Stimulated activated memory B cell treated with anti-CD40 and anti-IgM and Interleukin-4, amounts not matched to agents 10 μg/mL and 1 μg/mL and 100 μg/mL, for 72 hours (primary cell): Measurements from ENCODE around the gene SCCPDH.

ENCODE experiments used
- ATAC-seq: fragments of 150-1000 bp; cut with Tn5 transposase; 2 replicates; pipeline ENCODE4 v1.10.0; 2021
- H3K27ac Mint-ChIP-seq: one replicate; pipeline ENCODE4 v1.8.0; 2022; ENCODE audit warnings: mild to moderate bottlenecking, mixed read lengths
- H3K27me3 Mint-ChIP-seq: one replicate; pipeline ENCODE4 v1.8.0; 2022; ENCODE audit warnings: mixed read lengths
- H3K36me3 Mint-ChIP-seq: one replicate; pipeline ENCODE4 v1.8.0; 2022; ENCODE audit warnings: mixed read lengths
- H3K4me1 Mint-ChIP-seq: one replicate; pipeline ENCODE4 v1.8.0; 2022; ENCODE audit warnings: mixed read lengths
- H3K4me3 Mint-ChIP-seq: one replicate; pipeline ENCODE4 v1.8.0; 2022; ENCODE audit warnings: mild to moderate bottlenecking, moderate library complexity, mixed read lengths
- H3K9me3 Mint-ChIP-seq: one replicate; pipeline ENCODE4 v1.8.0; 2022; ENCODE audit warnings: mixed read lengths

The SCCPDH gene

GRCh38 chr1:246755419-246755818 is 31.2 kb downstream of the SCCPDH start:
- peaks cover 3% of the 10 kb centered on the region for H3K36me3 Mint-ChIP-seq
- ATAC-seq = no peak

DNA sequence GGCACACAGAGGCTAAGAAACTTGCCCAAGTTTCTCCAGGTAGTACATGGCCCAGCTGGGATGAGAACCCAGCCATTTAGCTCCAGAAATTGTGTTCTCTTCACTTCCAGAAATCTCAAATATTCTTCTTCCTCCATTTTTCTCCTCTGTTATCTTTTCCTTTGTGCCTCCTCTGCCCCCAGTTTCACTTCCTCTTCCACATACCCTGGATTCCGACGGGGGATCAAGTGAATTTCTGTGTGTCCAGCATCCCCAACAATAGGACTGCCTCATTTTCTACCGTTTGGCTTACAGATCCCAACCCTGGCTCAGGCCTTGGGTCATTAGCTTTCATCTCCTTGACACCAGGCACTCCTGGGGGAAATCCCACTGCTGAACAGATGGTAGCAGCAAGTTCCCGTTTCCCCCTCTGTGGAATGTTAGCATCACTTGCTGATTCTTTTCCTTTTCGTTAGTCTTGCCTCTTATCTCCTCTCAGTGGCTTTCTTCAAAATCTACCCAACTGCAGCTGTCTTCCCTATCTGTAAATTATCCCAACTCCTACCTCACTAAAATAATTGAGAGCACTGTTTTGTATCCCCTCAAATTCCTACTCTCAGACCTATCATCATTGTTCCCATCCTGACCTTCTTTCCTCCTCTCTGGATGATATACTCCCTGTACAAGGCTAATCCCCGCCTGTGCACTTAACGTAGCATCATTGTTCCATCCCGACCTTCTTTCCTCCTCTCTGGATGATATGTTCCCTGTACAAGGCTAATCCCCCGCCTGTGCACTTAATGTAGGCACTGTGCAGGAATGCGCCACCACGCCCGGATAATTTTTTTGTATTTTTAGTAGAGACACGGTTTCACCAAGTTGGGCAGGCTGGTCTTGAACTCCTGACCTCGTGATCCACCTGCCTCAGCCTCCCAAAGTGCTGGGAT is 36.5 kb downstream of the SCCPDH start:
- no peaks in the 10 kb centered on the region for H3K9me3 Mint-ChIP-seq
- H3K4me3 Mint-ChIP-seq = no peak overlapping the region
- peaks cover 6% of the 10 kb centered on the region for H3K4me1 Mint-ChIP-seq
- no peak overlapping the region for H3K27ac Mint-ChIP-seq
- no peaks in the 10 kb centered on the region for H3K27me3 Mint-ChIP-seq
- ATAC-seq = no peak
- peaks cover 22% of the 10 kb centered on the region for H3K36me3 Mint-ChIP-seq

More at GRCh38 chr1:246755419-246755818, 31.2 kb downstream of the SCCPDH start:
- Mint-ChIP-seq H3K27me3 (no peaks in the 10 kb centered on the region), H3K4me3 (no peak overlapping the region), H3K4me1 (peaks cover 6% of the 10 kb centered on the region), H3K27ac (no peak overlapping the region), H3K9me3 (no peaks in the 10 kb centered on the region)

DNA sequence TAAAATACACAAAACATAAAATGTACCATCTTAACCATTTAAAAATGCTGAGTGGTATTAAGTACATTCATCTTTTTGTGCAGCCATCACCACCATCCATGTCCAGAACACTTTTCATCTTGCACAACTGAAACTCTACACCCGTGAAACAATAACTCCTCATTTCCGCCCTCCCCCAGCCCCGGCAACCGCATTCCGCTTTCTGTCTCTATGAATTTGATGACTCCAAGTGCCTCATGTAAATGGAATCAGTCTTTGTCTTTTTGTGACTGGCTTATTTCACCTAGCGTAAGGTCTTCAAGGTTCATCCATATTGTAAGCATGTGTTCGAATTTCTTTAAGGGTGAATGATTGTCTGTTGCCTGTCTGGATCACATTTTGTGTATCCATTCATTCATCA is 37.2 kb downstream of the SCCPDH start:
- peaks cover 6% of the 10 kb centered on the region for H3K4me1 Mint-ChIP-seq
- H3K9me3 Mint-ChIP-seq = no peaks in the 10 kb centered on the region
- no peaks in the 10 kb centered on the region for H3K27me3 Mint-ChIP-seq
- no peak for ATAC-seq
- no peak overlapping the region for H3K4me3 Mint-ChIP-seq
- H3K36me3 Mint-ChIP-seq = peaks cover 22% of the 10 kb centered on the region
- H3K27ac Mint-ChIP-seq = no peak overlapping the region

GRCh38 chr1:246765521-246765920 is 41.3 kb downstream of the SCCPDH start:
- no peak overlapping the region for H3K27ac Mint-ChIP-seq
- no peaks in the 10 kb centered on the region for H3K27me3 Mint-ChIP-seq
- H3K4me1 Mint-ChIP-seq = no peaks in the 10 kb centered on the region

GRCh38 chr1:246768403-246769020 is 44.3 kb downstream of the SCCPDH start:
- Mint-ChIP-seq H3K4me1 (peaks cover 16% of the 10 kb centered on the region), H3K27me3 (no peaks in the 10 kb centered on the region), H3K27ac (no peak overlapping the region), H3K4me3 (no peak overlapping the region), H3K36me3 (peaks cover 44% of the 10 kb centered on the region), H3K9me3 (no peaks in the 10 kb centered on the region)
- no peak for ATAC-seq

More at GRCh38 chr1:246765521-246765920, 41.3 kb downstream of the SCCPDH start:
- no peaks in the 10 kb centered on the region for H3K9me3 Mint-ChIP-seq
- no peak for ATAC-seq
- peaks cover 41% of the 10 kb centered on the region for H3K36me3 Mint-ChIP-seq
- H3K4me3 Mint-ChIP-seq = no peak overlapping the region

DNA sequence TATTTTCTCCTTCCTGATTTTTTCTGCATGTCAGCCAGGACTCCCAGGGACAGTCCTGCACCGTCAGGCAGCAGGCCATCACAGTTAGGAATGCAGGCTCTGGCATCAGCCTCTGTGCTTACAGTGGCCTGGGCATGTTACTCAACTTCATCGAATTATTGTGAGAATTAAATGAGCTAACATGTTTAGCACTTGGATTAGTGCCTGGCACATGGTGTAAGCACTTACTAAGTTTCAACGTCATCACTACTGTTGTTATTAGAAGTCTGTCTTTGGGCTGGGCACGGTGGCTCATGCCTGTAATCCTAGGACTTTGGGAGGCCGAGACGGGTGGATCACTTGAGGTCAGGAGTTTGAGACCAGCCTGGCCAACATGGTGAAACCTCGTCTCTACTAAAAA is 45.1 kb downstream of the SCCPDH start:
- ATAC-seq = no peak
- Mint-ChIP-seq H3K4me3 (no peak overlapping the region), H3K36me3 (peaks cover 51% of the 10 kb centered on the region), H3K4me1 (peaks cover 20% of the 10 kb centered on the region), H3K27ac (no peak overlapping the region), H3K27me3 (no peaks in the 10 kb centered on the region), H3K9me3 (no peaks in the 10 kb centered on the region)

- no peak overlapping the region for H3K4me3 Mint-ChIP-seq
- peaks cover 65% of the 10 kb centered on the region for H3K36me3 Mint-ChIP-seq
- H3K4me1 Mint-ChIP-seq = peaks cover 20% of the 10 kb centered on the region
- no peak for ATAC-seq
- no peaks in the 10 kb centered on the region for H3K27me3 Mint-ChIP-seq
- H3K27ac Mint-ChIP-seq = no peak overlapping the region
- H3K9me3 Mint-ChIP-seq = no peaks in the 10 kb centered on the region
Measured at GRCh38 chr1:246771366-246771765, 47.2 kb downstream of the SCCPDH start.

- Mint-ChIP-seq H3K36me3 (peaks cover 67% of the 10 kb centered on the region), H3K4me3 (no peak overlapping the region), H3K4me1 (peaks cover 20% of the 10 kb centered on the region), H3K9me3 (no peaks in the 10 kb centered on the region), H3K27me3 (no peaks in the 10 kb centered on the region), H3K27ac (peak overlapping the region; percentile 27)
- ATAC-seq = no peak
Measured at GRCh38 chr1:246772686-246773085, 48.5 kb downstream of the SCCPDH start.

GRCh38 chr1:246773213-246773641 is 49.0 kb downstream of the SCCPDH start:
- H3K4me1 Mint-ChIP-seq = peaks cover 20% of the 10 kb centered on the region
- no peaks in the 10 kb centered on the region for H3K9me3 Mint-ChIP-seq
- ATAC-seq = peak; percentile 86
- H3K27me3 Mint-ChIP-seq = no peaks in the 10 kb centered on the region
- H3K36me3 Mint-ChIP-seq = peaks cover 67% of the 10 kb centered on the region
- H3K4me3 Mint-ChIP-seq = no peak overlapping the region
- H3K27ac Mint-ChIP-seq = peak overlapping the region; percentile 27

- Mint-ChIP-seq H3K4me3 (no peak overlapping the region), H3K9me3 (no peaks in the 10 kb centered on the region), H3K36me3 (peaks cover 61% of the 10 kb centered on the region), H3K27me3 (no peaks in the 10 kb centered on the region), H3K27ac (no peak overlapping the region), H3K4me1 (peaks cover 20% of the 10 kb centered on the region)
- ATAC-seq = no peak
Measured at GRCh38 chr1:246775531-246776385, 51.5 kb downstream of the SCCPDH start.

GRCh38 chr1:246776923-246777322 is 52.7 kb downstream of the SCCPDH start:
- no peak overlapping the region for H3K4me3 Mint-ChIP-seq
- no peaks in the 10 kb centered on the region for H3K9me3 Mint-ChIP-seq
- H3K27me3 Mint-ChIP-seq = no peaks in the 10 kb centered on the region
- H3K4me1 Mint-ChIP-seq = peaks cover 20% of the 10 kb centered on the region
- H3K36me3 Mint-ChIP-seq = peaks cover 64% of the 10 kb centered on the region
- no peak for ATAC-seq
- H3K27ac Mint-ChIP-seq = no peak overlapping the region

DNA sequence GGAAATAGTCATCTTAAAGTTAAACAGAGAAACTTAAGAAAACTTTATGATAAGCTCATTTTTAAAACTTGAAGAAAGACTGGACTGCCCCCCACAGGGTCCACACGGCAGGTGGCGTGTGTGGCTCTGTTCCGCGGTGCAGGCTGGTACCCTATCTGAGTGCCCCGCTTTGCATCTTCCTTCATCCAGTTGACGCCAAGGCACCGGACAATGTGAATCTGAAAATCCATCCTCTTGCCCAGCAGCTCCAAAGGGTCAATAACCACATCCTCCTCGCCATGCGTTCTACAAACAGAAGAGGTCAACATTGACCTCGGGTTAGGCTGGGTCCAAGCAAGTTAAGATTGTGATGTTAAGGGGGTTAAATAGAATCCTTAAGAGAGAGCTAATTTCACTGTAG is 54.5 kb downstream of the SCCPDH start:
- peaks cover 49% of the 10 kb centered on the region for H3K36me3 Mint-ChIP-seq
- H3K4me3 Mint-ChIP-seq = no peak overlapping the region
- no peaks in the 10 kb centered on the region for H3K9me3 Mint-ChIP-seq
- no peak for ATAC-seq
- H3K4me1 Mint-ChIP-seq = peaks cover 3% of the 10 kb centered on the region
- H3K27ac Mint-ChIP-seq = no peak overlapping the region
- peaks cover 15% of the 10 kb centered on the region for H3K27me3 Mint-ChIP-seq

DNA sequence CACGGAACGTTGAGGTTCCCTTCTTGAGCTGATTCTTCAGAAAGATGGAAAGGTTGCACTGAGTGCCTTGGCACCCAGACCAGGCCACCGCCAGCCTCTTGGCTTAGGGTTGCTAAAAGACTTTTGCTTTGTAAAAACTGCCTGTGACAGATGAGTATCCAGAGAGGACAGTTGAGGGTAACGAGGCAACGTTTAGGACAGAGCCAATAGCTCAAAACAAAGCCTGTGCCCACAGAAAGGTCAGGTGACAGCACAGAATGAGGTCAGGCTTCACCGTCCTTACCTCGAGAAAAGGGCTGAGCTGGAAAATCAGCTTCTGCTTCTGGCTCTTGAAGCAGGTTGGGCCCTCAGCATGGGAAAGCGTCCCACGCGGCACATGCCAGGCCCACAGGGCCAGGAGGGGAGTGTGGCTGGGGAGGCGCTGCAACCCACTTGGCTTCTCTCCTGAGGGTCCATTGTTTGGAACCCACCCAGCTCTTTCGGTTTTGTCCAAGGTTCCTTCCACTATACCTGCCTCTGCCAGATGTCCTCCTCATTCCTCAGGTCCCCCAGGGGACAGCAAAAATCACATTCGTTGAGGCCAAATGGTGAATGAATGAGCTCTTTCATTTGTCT is 55.5 kb downstream of the SCCPDH start:
- Mint-ChIP-seq H3K9me3 (no peaks in the 10 kb centered on the region), H3K4me1 (peaks cover 3% of the 10 kb centered on the region), H3K36me3 (peaks cover 40% of the 10 kb centered on the region), H3K4me3 (no peak overlapping the region), H3K27ac (no peak overlapping the region), H3K27me3 (peaks cover 25% of the 10 kb centered on the region)
- no peak for ATAC-seq

GRCh38 chr1:246780264-246780663 is 56.1 kb downstream of the SCCPDH start:
- Mint-ChIP-seq H3K4me3 (no peak overlapping the region), H3K36me3 (peaks cover 38% of the 10 kb centered on the region), H3K9me3 (peaks cover under 1% of the 10 kb centered on the region), H3K4me1 (peaks cover 9% of the 10 kb centered on the region), H3K27me3 (peaks cover 25% of the 10 kb centered on the region), H3K27ac (no peak overlapping the region)
- ATAC-seq = no peak

GRCh38 chr1:246781212-246781611 is 57.0 kb downstream of the SCCPDH start:
- H3K9me3 Mint-ChIP-seq = peaks cover 7% of the 10 kb centered on the region
- H3K27ac Mint-ChIP-seq = no peak overlapping the region
- H3K27me3 Mint-ChIP-seq = peaks cover 25% of the 10 kb centered on the region

More at GRCh38 chr1:246781212-246781611, 57.0 kb downstream of the SCCPDH start:
- H3K4me1 Mint-ChIP-seq = peaks cover 9% of the 10 kb centered on the region
- no peak overlapping the region for H3K4me3 Mint-ChIP-seq
- ATAC-seq = no peak
- peaks cover 36% of the 10 kb centered on the region for H3K36me3 Mint-ChIP-seq
